Uterus (tissue), 4 donors: ENCODE results near the gene DAP3. TPM values are rescaled to one million over a fixed set of nuclear protein-coding genes. Genes with fewer than 3 reads are reported as not detected.
"Not testable (repeated sequence)": the region's sequence is repeated elsewhere in the genome, so short reads cannot be mapped to it uniquely, and the experiment has no call there.

ENCODE experiments used
- DNase-seq, 2 donors: peaks; one replicate each; pipeline ENCODE4 v3.0.0-alpha.2; 2019 to 2020
- H3K27ac ChIP-seq, 2 donors: fragments of 200-600 bp; sonication (generic); 1 replicate in 1 of 2; 2 replicates in 1 of 2; pipeline ENCODE4 v1.5.1; 2016 to 2018
- H3K27me3 ChIP-seq, 2 donors: fragments of 200-600 bp; sonication (generic); one replicate each; pipeline ENCODE4 v1.5.1; 2018 to 2019; ENCODE audit warnings: control low read depth in 1 of 2
- H3K36me3 ChIP-seq, 2 donors: fragments of 200-600 bp; sonication (generic); one replicate each; pipeline ENCODE4 v1.5.1; 2019; ENCODE audit warnings: control low read depth in 1 of 2
- H3K4me1 ChIP-seq, 2 donors: fragments of 200-600 bp; sonication (generic); one replicate each; pipeline ENCODE4 v1.5.1; 2018 to 2019; ENCODE audit warnings: control low read depth in 1 of 2
- H3K4me3 ChIP-seq, 2 donors: fragments of 200-600 bp; sonication (generic); 1 replicate in 1 of 2; 2 replicates in 1 of 2; pipeline ENCODE4 v1.5.1; 2018 to 2019; ENCODE audit warnings: mild to moderate bottlenecking in 1 of 2
- H3K9me3 ChIP-seq, 2 donors: fragments of 200-600 bp; sonication (generic); one replicate each; pipeline ENCODE4 v1.5.1; 2019; ENCODE audit warnings: control low read depth in 1 of 2
- POLR2A ChIP-seq, 2 donors: fragments of 450-650 bp; IDR thresholded peaks; one replicate each; pipeline ENCODE4 v1.6.1; 2016; ENCODE audit warnings: antibody characterized with exemption in 2 of 2, mild to moderate bottlenecking in 1 of 2, moderate library complexity in 1 of 2
- intact Hi-C: fragments of 100-400 bp; cut with DNase I; formaldehyde crosslinking; loops from one replicate; pipeline ENCODE4 v1.15.1; 2023; ENCODE audit warnings: low total_unique reads
- total RNA-seq, 4 donors: library from RNA; depleted of rRNA in 3 of 4; stranded (reverse); fragments of >200 nt in 3 of 4; gene quantifications; one replicate each; pipeline versions ENCODE4 v1.1.0 to v1.2.4, GENCODE V29; 2014 to 2023
- TF ChIP-seq, protein P1 (sequence below), 4 experiments: fragments of 200-600 bp in 2 of 4; fragments of 450-650 bp in 2 of 4; sonication (generic) in 2 of 4; IDR thresholded peaks; one replicate each; pipeline ENCODE4 v1.5.1; 2016 to 2019; ENCODE audit warnings: antibody characterized with exemption in 4 of 4, mild to moderate bottlenecking in 2 of 4, moderate library complexity in 1 of 4
- donor health status: DM: yes; HTN: yes; CAD: no.

The DAP3 gene
- total RNA-seq, 4 donors from 2014 or later, result 43.5 to 177 (median 69.6) TPM

DNA sequence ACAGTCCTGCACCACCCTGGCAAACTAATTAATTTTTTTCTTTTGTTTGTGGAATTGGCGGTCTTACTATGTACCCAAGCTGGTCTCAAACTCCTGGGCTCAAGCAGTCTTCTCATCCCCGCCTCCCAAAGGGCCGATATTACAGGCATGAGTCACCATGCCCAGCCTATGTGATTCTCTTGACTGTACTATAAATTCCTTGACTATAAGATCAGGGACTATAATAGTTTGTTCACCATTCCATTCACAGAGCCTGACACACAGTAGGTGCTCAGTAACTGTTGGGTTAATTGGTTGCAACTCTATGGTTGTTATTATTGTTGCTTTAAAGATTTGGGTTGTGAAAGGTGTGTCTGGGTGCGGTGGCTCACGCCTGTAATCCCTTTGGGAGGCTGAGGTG is 17.2 kb downstream of the DAP3 start:
- intact Hi-C loops, result no loop called here

GRCh38 chr1:155709391-155709790 is 20.5 kb downstream of the DAP3 start:
- H3K9me3 ChIP-seq, result no peaks in the 10 kb centered on the region
- H3K36me3 ChIP-seq, result no peaks in the 10 kb centered on the region
- H3K27me3 ChIP-seq, result no peaks in the 10 kb centered on the region
- H3K4me3 ChIP-seq, result no peak overlapping the region
- no peak for DNase-seq
- H3K4me1 ChIP-seq, result no peaks in the 10 kb centered on the region
- TF ChIP-seq POLR2A (IDR thresholded peaks at IDR 0.05), result no peak
- TF ChIP-seq, protein P1, sequence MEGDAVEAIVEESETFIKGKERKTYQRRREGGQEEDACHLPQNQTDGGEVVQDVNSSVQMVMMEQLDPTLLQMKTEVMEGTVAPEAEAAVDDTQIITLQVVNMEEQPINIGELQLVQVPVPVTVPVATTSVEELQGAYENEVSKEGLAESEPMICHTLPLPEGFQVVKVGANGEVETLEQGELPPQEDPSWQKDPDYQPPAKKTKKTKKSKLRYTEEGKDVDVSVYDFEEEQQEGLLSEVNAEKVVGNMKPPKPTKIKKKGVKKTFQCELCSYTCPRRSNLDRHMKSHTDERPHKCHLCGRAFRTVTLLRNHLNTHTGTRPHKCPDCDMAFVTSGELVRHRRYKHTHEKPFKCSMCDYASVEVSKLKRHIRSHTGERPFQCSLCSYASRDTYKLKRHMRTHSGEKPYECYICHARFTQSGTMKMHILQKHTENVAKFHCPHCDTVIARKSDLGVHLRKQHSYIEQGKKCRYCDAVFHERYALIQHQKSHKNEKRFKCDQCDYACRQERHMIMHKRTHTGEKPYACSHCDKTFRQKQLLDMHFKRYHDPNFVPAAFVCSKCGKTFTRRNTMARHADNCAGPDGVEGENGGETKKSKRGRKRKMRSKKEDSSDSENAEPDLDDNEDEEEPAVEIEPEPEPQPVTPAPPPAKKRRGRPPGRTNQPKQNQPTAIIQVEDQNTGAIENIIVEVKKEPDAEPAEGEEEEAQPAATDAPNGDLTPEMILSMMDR (IDR thresholded peaks at IDR 0.05), result no peak
- no peak overlapping the region for H3K27ac ChIP-seq
- intact Hi-C loops, result no loop called here

More for the DNA sequence above, 17.2 kb downstream of the DAP3 start:
- no peaks in the 10 kb centered on the region for H3K4me1 ChIP-seq
- no peaks in the 10 kb centered on the region for H3K27me3 ChIP-seq
- TF ChIP-seq, protein P1 (IDR thresholded peaks at IDR 0.05), result no peak
- TF ChIP-seq POLR2A (IDR thresholded peaks at IDR 0.05), result no peak
- no peak for DNase-seq
- H3K36me3 ChIP-seq, result no peaks in the 10 kb centered on the region
- no peak overlapping the region for H3K27ac ChIP-seq
- H3K9me3 ChIP-seq, result no peaks in the 10 kb centered on the region
- H3K4me3 ChIP-seq, result no peak overlapping the region

DNA sequence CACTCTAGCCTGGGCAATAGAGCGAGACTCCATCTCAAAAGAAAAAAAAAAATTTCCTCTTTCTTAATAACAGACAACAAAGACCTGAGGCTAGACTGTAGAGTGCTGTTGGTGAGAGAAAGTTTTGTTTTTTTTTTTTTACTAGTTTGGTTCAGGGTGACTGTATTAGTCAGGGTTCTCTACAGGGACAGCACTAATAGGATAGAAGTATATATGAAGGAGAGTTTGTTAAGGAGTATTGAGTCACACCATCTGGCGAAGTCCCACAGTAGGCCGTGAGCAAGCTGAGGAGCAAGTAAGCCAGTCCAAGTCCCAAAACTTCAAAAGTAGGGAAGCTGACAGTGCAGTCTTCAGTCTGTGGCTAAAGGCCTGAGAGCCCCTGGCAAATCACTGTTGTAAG is 22.6 kb downstream of the DAP3 start:
- intact Hi-C loops, H3K27me3 ChIP-seq, H3K36me3 ChIP-seq, H3K9me3 ChIP-seq, DNase-seq, H3K27ac ChIP-seq, H3K4me3 ChIP-seq, H3K4me1 ChIP-seq: not testable (repeated sequence)

DNA sequence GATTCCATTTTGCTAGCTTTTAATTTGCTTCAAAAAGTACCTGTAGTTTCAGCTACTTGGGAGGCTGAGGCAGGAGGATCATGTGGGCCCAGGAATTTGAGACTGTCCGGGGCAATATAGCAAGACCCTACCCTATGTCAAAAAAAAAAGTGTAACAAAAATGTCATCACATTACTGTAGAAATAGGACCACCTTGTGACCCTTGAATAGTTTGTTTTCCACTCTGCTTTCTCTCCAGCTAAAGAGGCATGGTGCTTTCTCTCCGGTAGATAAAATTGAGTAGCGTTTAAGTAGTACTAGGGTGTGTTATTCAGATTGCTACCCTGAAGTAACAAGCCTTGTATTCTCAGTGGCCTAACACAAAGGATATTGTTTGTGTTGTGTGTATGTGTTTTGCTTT is 23.7 kb downstream of the DAP3 start:
- H3K4me1 ChIP-seq, DNase-seq, H3K27ac ChIP-seq, H3K4me3 ChIP-seq, H3K9me3 ChIP-seq, intact Hi-C loops, H3K36me3 ChIP-seq, H3K27me3 ChIP-seq: not testable (repeated sequence)

- intact Hi-C loops, result no loop called here
- Histone ChIP-seq H3K36me3 (no peaks in the 10 kb centered on the region), H3K27me3 (no peaks in the 10 kb centered on the region), H3K27ac (no peak overlapping the region), H3K4me1 (no peaks in the 10 kb centered on the region), H3K4me3 (no peak overlapping the region), H3K9me3 (no peaks in the 10 kb centered on the region)
- no peak for DNase-seq
- TF ChIP-seq, protein P1 (IDR thresholded peaks at IDR 0.05), result no peak
- TF ChIP-seq POLR2A (IDR thresholded peaks at IDR 0.05), result no peak
Observed at GRCh38 chr1:155713075-155713474, 24.2 kb downstream of the DAP3 start.

GRCh38 chr1:155715056-155715455 is 26.2 kb downstream of the DAP3 start:
- H3K9me3 ChIP-seq, H3K36me3 ChIP-seq, H3K4me1 ChIP-seq, H3K4me3 ChIP-seq, intact Hi-C loops, H3K27me3 ChIP-seq, DNase-seq, H3K27ac ChIP-seq: not testable (repeated sequence)

DNA sequence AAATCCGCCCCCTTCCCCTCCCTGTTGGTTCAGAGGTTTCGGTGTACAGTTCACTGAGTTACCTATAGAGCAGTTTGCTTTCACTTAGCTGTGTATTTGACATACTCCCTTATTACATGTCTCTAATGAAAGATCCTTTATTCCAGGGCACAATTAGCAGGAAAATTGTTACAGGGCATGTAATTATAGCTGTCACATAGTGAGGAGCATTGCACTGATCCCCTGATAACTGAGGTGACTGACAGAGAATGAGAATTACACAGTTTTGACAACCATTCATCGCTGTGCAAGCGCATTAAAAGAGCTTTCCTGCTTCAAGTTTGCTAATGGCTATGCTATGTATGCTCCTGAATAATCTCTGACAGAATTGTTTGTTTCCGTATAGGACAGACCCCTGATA is 26.9 kb downstream of the DAP3 start:
- Histone ChIP-seq H3K27ac (no peak overlapping the region), H3K36me3 (no peaks in the 10 kb centered on the region), H3K27me3 (no peaks in the 10 kb centered on the region), H3K4me1 (no peaks in the 10 kb centered on the region), H3K9me3 (no peaks in the 10 kb centered on the region), H3K4me3 (no peak overlapping the region)
- intact Hi-C loops, result no loop called here
- no peak for DNase-seq
- TF ChIP-seq, protein P1 (IDR thresholded peaks at IDR 0.05), result no peak
- no peak for TF ChIP-seq POLR2A (IDR thresholded peaks at IDR 0.05)
